Thyroid gland (tissue), 4 donors: ENCODE results near the gene SLC11A2. TPM values are rescaled to one million over a fixed set of nuclear protein-coding genes. Genes with fewer than 3 reads are reported as not detected.
A peak's percentile ranks its signal among the peaks of the same experiment; 100 is the strongest.

ENCODE experiments used
- DNase-seq, 2 donors: peaks; one replicate each; pipeline ENCODE4 v3.0.0-alpha.2; 2019
- H3K27ac ChIP-seq, 3 donors: fragments of 200-600 bp; sonication (generic); 1 replicate in 2 of 3; 2 replicates in 1 of 3; pipeline ENCODE4 v1.5.1; 2016 to 2019; ENCODE audit warnings: mild to moderate bottlenecking in 1 of 3, moderate library complexity in 1 of 3
- H3K27me3 ChIP-seq: fragments of 200-600 bp; sonication (generic); one replicate; pipeline ENCODE4 v1.5.1; 2019
- H3K36me3 ChIP-seq, 2 donors: fragments of 200-600 bp; sonication (generic); one replicate each; pipeline ENCODE4 v1.5.1; 2016 to 2019
- H3K4me1 ChIP-seq, 2 donors: fragments of 200-600 bp; sonication (generic); one replicate each; pipeline ENCODE4 v1.5.1; 2017 to 2019
- H3K4me3 ChIP-seq, 3 donors: fragments of 200-600 bp; sonication (generic); replicated peaks in 1 of 3; 1 replicate in 2 of 3; 2 replicates in 1 of 3; pipeline ENCODE4 v1.5.1; 2016; ENCODE audit warnings: mild to moderate bottlenecking in 1 of 3
- H3K9me3 ChIP-seq: fragments of 200-600 bp; sonication (generic); one replicate; pipeline ENCODE4 v1.5.1; 2017
- CTCF ChIP-seq, 6 experiments: fragments of 200-600 bp in 3 of 6; fragments of 450-650 bp in 3 of 6; sonication (generic) in 3 of 6; IDR thresholded peaks; one replicate each; pipeline ENCODE4 v1.5.1; 2016 to 2019; ENCODE audit warnings: antibody characterized with exemption in 6 of 6, mild to moderate bottlenecking in 2 of 6, inconsistent platforms in 1 of 6, moderate library complexity in 1 of 6
- POLR2A ChIP-seq, 2 donors: fragments of 450-650 bp; IDR thresholded peaks; one replicate each; pipeline ENCODE4 v1.6.1; 2017; ENCODE audit warnings: antibody characterized with exemption in 2 of 2, mild to moderate bottlenecking in 2 of 2, moderate library complexity in 1 of 2
- WGBS, 2 donors: methylation state at CpG; one replicate each; pipeline ENCODE4 v1.1.5; 2017; 5-methylcytosine and 5-hydroxymethylcytosine counted together
- intact Hi-C: fragments of 100-400 bp; cut with DNase I; formaldehyde crosslinking; loops from one replicate; pipeline ENCODE4 v1.15.1; 2023
- total RNA-seq, 4 donors: library from RNA; depleted of rRNA; stranded (reverse); fragments of >200 nt; gene quantifications; one replicate each; pipeline ENCODE4 v1.2.3, GENCODE V29; 2016

Gene SLC11A2
- total RNA-seq, 4 donors from 2014 or later: 100 to 163 (median 140) TPM

GRCh38 chr12:51028813-51029150 lies 2.6 kb upstream of the SLC11A2 start:
- Histone ChIP-seq H3K27ac (peak overlapping the region in 2 of 3 donors; percentile 26 to 50), H3K4me1 (peaks cover 6 to 20% of the 10 kb centered on the region in 2 donors), H3K36me3 (no peaks in the 10 kb centered on the region), H3K9me3 (no peaks in the 10 kb centered on the region), H3K4me3 (no peak overlapping the region), H3K27me3 (no peaks in the 10 kb centered on the region)
- DNase-seq: no peak
- no peak for TF ChIP-seq CTCF (IDR thresholded peaks at IDR 0.05)
- no peak for TF ChIP-seq POLR2A (IDR thresholded peaks at IDR 0.05)
- intact Hi-C loops: loop anchor here (5.0 kb wide), 1 partner anchor 106 kb away; no protein-coding TSS in a partner anchor
- WGBS, 2 donors: 54 to 64% methylated on average over 5 of the region's 5 CpGs

- intact Hi-C loops: loop anchor here (5.0 kb wide), 1 partner anchor 106 kb away; no protein-coding TSS in a partner anchor
- no peaks in the 10 kb centered on the region for H3K27me3 ChIP-seq
- H3K4me3 ChIP-seq: no peak overlapping the region
- H3K4me1 ChIP-seq: peaks cover 10 to 25% of the 10 kb centered on the region in 2 donors
- TF ChIP-seq POLR2A (IDR thresholded peaks at IDR 0.05) (no peak), CTCF (IDR thresholded peaks at IDR 0.05) (peak in 5 of 6 experiments; percentile 22 to 65 (median 47))
- WGBS, 2 donors: 20% methylated on average over 9 of the region's 9 CpGs
- peak overlapping the region in 2 of 3 donors; percentile 26 to 50 for H3K27ac ChIP-seq
- peak; percentile 40 to 49 for DNase-seq
- no peaks in the 10 kb centered on the region for H3K36me3 ChIP-seq
- H3K9me3 ChIP-seq: no peaks in the 10 kb centered on the region
These were observed 2.1 kb upstream of the SLC11A2 start for GRCh38 chr12:51028126-51028812.

GRCh38 chr12:51027342-51027835 lies 1.2 kb upstream of the SLC11A2 start:
- H3K36me3 ChIP-seq: no peaks in the 10 kb centered on the region
- WGBS, 2 donors: 92 to 94% methylated on average over 15 of the region's 15 CpGs
- H3K27me3 ChIP-seq: no peaks in the 10 kb centered on the region
- DNase-seq: no peak
- TF ChIP-seq CTCF (IDR thresholded peaks at IDR 0.05): no peak
- no peak for TF ChIP-seq POLR2A (IDR thresholded peaks at IDR 0.05)
- peaks cover 10 to 33% of the 10 kb centered on the region in 2 donors for H3K4me1 ChIP-seq
- H3K9me3 ChIP-seq: no peaks in the 10 kb centered on the region
- H3K27ac ChIP-seq: no peak overlapping the region
- no peak overlapping the region for H3K4me3 ChIP-seq
- intact Hi-C loops: loop anchor here (5.0 kb wide), 1 partner anchor 105 kb away; no protein-coding TSS in a partner anchor

- Histone ChIP-seq H3K4me3 (peak overlapping the region; percentile 28 to 82 (median 33)), H3K4me1 (peaks cover 20 to 48% of the 10 kb centered on the region in 2 donors), H3K9me3 (no peaks in the 10 kb centered on the region), H3K36me3 (no peaks in the 10 kb centered on the region), H3K27me3 (no peaks in the 10 kb centered on the region), H3K27ac (peak overlapping the region; percentile 92 to 99 (median 97))
- WGBS, 2 donors: 14% methylated on average over 8 to 9 of the region's 9 CpGs
- intact Hi-C loops: loop anchor here (5.0 kb wide), 1 partner anchor 103 kb away; no protein-coding TSS in a partner anchor
- no peak for DNase-seq
- TF ChIP-seq CTCF (IDR thresholded peaks at IDR 0.05) (no peak), POLR2A (IDR thresholded peaks at IDR 0.05) (no peak)
These were observed 797 bp downstream of the SLC11A2 start for GRCh38 chr12:51025338-51025835.
